ENCODE data around the gene ZMIZ1.
"Not testable (repeated sequence)": the region's sequence is repeated elsewhere in the genome, so short reads cannot be mapped to it uniquely, and the experiment has no call there.

The ZMIZ1 gene

DNA sequence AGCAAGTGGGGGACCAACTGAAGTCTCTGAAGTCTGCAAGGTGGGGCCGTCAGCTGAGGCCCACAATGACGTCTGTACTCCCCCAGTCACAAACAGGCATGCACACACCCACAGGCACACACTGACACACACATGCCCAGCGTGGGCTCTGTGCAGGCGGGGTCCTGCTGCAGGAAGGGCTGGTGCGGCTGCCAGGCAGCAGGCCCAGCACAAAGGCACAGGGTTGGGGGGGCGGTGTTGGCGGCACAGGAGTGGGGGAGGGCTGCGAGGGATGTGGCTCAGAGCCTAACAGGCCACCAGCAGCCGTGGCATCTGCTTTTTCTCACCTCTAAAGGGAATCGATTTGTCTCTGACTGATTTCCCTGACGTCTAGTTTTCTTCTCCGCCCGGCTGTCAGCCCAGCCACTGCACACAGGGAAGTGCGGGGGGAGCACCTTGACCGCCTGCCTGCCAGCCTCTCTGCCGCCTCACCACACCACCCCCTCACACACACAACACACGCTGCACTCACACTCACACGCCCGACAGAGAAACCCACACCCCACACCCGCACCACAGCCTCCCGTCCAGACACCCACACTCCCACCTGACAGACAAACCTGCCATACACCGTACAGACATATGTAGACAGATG lies 43.5 kb upstream of the ZMIZ1 start:
- TF ChIP-seq JUND (IDR thresholded peaks at IDR 0.05; ENCODE audit: low read depth), result no peak
- in situ Hi-C loops (cut with HindIII; ENCODE audit: low pct_unique_long_range_greater_than_20kb, low sequenced_read_pairs), result no loop called here
- DNase-seq (ENCODE audit: low read depth in 1 of 2, low spot score in 1 of 2), result no peak

DNA sequence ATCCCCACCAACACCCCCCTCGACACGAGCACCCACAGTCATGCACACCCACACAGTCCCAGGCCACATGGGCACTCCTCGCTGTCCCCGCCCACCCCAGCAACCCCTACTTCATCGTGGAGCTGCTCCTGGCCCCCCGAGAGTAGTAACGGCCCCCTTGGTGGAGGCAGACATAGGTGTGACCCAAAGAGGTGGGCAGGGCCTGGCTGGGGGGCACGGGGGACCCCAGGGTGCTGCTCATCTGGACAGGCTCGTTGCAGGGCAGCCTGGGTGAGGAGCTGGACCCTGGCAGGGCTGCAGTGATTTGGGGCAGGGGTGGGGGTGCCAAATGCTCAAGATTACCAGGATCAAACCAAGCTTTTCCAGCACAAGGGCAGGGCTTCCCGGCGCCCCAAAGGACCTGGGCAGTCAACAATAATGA lies 42.4 kb upstream of the ZMIZ1 start:
- no peak for DNase-seq (ENCODE audit: low read depth in 1 of 2, low spot score in 1 of 2)
- TF ChIP-seq JUND (IDR thresholded peaks at IDR 0.05; ENCODE audit: low read depth), result no peak
- in situ Hi-C loops (cut with HindIII; ENCODE audit: low pct_unique_long_range_greater_than_20kb, low sequenced_read_pairs), result no loop called here

DNA sequence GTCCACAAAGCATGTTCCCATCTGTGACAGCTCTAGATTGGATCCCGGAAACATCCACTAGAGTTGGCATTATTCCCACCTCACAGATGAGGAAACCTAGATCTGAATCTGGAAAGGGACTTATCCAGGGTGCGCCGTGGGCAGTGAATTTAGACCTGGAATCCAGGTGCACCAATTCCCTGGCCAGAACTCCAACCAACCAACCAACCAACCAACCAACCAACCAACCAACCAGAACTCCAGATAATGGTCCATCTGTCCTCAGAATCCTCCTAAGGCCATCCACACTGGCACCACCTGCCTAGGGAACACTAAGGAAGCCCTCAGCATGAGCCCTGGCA lies 42.0 kb upstream of the ZMIZ1 start:
- TF ChIP-seq JUND (IDR thresholded peaks at IDR 0.05; ENCODE audit: low read depth), result no peak
- in situ Hi-C loops (cut with HindIII; ENCODE audit: low pct_unique_long_range_greater_than_20kb, low sequenced_read_pairs), result no loop called here
- no peak for DNase-seq (ENCODE audit: low read depth in 1 of 2, low spot score in 1 of 2)

DNA sequence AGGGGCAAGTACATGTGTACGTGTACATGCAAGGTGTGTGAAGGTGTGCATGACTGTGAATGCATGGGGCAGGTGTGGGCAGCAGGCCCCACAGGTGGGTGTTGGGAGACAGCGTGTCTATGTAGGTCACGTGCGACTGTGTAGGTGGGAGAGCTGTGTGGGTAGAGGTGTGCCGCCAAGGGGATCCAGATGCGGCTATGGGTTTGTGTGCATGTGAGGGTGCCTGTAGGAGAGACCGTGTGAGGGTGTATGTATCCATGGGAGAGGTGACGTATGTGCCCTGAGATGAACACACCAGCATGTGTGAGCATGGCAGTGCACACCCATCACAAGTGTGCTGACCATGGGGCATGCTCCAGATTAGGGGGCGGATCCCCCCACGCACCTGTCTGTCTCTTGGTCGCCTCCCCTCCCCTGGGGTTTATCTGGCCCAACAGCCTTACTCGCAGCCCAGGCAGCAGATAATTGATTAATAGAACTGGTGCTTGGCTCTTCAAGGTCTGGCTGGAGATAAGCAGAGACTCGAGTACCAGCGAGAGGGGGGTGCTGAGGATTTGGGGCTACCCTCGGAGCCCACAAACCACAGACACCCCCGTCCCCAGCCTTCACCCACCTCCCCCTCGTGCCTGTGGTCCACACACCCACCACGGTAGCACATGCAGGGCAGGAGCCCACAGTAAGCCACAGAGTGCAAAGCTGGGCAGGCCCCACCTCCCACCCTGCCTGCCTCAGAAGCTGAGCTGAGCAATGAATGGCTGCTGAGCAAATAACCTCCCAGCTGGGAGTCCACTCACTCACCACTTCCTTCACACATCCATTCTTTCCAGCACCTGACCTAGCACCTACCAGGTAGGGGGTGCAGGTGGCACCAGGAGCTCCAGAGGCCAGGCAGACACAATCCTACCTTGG lies 41.4 kb upstream of the ZMIZ1 start:
- no peak for DNase-seq (ENCODE audit: low read depth in 1 of 2, low spot score in 1 of 2)
- in situ Hi-C loops (cut with HindIII; ENCODE audit: low pct_unique_long_range_greater_than_20kb, low sequenced_read_pairs), result no loop called here
- TF ChIP-seq JUND (IDR thresholded peaks at IDR 0.05; ENCODE audit: low read depth), result no peak

DNA sequence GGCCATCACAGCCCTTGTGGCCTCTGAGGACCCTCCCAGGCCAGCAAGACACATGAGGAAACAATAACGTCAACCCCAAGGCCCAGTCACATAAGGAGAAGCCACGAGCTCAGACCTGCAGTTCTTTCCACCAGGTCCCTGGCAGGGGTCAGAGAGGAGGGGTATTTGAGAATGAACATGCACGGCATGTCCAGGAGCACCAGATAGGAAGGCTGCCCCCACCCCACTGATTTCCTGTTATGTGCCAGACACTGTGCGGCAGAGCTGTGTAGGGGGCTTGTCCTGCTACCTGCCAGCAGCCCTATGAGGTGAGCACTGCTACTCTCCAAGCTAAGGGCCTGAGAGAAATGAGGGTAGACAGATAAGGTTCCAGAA lies 40.7 kb upstream of the ZMIZ1 start:
- no peak for DNase-seq (ENCODE audit: low read depth in 1 of 2, low spot score in 1 of 2)
- TF ChIP-seq JUND (IDR thresholded peaks at IDR 0.05; ENCODE audit: low read depth), result no peak
- in situ Hi-C loops (cut with HindIII; ENCODE audit: low pct_unique_long_range_greater_than_20kb, low sequenced_read_pairs), result no loop called here

DNA sequence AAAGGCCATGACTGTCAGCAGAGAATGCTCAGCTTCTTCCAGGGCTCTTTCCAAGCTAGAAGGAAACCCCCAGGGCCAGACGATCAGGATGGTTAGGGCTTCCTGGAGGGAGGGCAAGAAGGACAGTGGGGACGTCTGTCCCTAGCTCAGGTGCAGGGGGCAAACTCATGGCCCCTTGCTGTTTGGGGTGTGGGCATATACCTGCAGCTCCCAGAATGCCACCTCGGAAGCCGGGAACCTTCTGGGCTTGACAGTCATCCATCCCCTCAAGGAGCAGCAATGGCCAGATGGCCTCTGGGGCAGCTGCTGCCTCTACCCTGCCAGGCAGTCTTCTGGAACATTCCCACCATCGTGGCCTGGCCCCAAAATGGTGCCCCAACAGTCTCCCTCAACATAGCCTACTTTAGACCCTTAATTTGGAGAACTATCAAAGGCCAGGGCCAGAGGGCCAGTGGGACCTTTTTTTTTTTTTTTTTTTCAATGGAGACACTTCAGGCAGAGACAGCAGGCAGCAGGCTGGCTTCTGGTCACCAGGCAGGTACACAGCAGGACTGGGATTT lies 40.2 kb upstream of the ZMIZ1 start:
- DNase-seq (ENCODE audit: low read depth in 1 of 2, low spot score in 1 of 2), result no peak
- TF ChIP-seq JUND (IDR thresholded peaks at IDR 0.05; ENCODE audit: low read depth), result no peak
- in situ Hi-C loops (cut with HindIII; ENCODE audit: low pct_unique_long_range_greater_than_20kb, low sequenced_read_pairs), result no loop called here

DNA sequence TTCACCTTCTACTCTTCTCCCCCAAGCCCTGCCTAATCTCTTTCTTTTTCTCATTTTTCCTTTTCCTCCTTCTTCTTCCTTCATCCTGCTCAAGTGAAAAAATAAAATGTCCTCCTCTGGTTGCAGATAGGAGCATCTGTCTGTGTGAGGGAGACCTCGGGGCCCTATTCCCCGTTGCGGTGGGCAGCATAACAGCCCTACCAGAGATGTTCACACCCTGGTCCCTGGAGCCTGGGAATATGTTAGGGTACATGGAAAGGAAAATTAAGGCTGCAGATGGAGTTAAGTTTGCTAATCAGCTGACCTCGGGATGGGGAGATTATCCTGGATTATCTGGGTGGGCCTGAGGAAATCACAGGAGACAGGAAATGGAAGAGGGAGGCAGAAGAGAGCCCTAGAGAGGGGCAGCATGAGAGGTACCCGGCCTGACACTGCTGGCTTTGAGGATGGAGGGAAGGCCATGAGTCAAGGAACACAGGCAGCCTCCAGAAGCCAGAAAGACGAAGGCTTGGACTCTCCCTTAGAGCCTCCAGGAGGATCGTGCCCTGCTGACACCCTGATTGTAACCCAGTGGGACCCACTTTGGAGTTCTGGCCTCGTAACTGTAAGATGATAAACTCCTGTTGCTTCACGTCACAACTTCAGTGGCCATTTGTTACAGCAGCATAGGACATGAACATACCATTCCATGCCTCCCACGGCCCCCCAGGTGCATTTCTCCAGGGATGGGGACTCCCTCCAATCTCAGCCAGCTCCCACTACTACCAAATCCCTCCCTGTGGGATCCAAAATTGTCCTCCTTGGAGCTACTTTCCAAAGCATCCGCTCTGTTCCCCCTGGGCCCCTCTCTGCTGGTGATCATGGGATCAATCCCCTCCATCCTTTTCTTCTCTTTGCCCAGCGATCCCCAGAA lies 39.0 kb upstream of the ZMIZ1 start:
- in situ Hi-C loops (cut with HindIII; ENCODE audit: low pct_unique_long_range_greater_than_20kb, low sequenced_read_pairs), result no loop called here
- TF ChIP-seq JUND (IDR thresholded peaks at IDR 0.05; ENCODE audit: low read depth), result no peak
- DNase-seq (ENCODE audit: low read depth in 1 of 2, low spot score in 1 of 2), result no peak

DNA sequence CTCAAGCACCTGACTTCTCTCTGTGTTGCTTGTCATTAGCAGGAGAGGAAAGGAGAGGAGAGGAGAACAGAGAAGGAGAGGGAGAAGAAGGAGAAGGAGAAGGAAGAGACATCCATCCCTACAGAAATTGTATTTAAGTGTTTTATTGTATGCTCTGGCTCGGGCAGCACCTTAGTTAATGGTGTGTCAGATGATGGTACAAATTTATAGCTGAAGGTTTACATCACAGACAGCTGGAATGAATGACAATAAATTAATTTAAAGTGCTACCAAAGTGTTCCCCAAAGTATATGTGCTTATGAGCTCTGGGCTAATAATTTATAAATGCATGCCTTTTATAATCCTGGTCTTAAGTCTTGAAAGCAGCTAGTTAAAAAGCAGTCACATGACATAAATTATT lies 38.1 kb upstream of the ZMIZ1 start:
- in situ Hi-C loops (cut with HindIII; ENCODE audit: low pct_unique_long_range_greater_than_20kb, low sequenced_read_pairs), result no loop called here
- no peak for TF ChIP-seq JUND (IDR thresholded peaks at IDR 0.05; ENCODE audit: low read depth)

DNA sequence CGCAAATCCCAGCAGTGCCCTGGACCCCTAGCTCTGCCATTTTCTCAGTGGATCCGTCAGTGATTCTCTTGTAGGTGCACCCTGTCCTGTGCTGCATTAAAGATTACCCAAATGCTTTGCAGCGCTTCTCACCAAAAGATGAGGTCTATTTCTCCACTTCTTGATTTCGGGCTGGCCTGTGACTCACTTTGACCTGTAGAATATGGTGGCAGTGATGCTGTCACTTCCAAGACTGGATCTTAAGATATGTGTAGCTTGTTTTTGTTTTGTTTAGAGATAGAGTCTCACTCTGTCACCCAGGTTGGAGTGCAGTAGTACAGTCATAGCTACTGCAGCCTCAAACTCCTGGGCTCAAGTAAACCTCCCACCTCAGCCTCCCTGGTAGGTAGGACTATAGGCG lies 37.0 kb upstream of the ZMIZ1 start:
- TF ChIP-seq JUND (IDR thresholded peaks at IDR 0.05; ENCODE audit: low read depth), result no peak
- in situ Hi-C loops (cut with HindIII; ENCODE audit: low pct_unique_long_range_greater_than_20kb, low sequenced_read_pairs), result no loop called here
- DNase-seq (ENCODE audit: low read depth in 1 of 2, low spot score in 1 of 2), result no peak

More for the DNA sequence above, 38.1 kb upstream of the ZMIZ1 start:
- no peak for DNase-seq (ENCODE audit: low read depth in 1 of 2, low spot score in 1 of 2)

DNA sequence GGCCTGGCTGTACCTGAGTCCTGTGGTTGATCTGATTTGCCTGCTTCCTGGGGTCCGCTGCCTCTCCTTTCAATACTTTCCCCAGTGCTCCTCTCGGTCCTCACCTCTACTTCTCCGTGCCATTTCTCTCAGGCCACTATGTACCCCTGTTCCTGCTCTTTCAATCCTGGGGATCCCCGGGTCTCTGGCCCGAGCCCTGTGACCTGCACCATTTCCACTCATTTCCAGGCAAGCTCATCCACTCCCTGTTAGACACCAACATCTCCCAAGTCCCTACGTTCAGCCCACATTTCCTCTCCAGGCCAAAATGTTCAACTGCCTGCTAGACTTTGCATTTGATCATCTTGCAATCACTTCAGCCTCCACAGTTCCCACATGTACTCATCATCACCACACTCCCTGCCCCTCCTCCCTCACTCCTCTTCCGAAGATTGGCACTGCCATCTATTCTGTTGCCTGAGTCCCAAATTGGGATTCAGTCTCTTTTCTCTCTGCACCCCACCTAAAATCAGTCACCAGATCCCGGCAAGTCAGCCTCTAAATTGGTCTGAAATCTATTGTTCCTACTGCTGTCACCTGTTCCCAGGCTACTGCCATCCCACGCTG lies 34.4 kb upstream of the ZMIZ1 start:
- DNase-seq (ENCODE audit: low read depth in 1 of 2, low spot score in 1 of 2), result no peak
- no peak for TF ChIP-seq JUND (IDR thresholded peaks at IDR 0.05; ENCODE audit: low read depth)

DNA sequence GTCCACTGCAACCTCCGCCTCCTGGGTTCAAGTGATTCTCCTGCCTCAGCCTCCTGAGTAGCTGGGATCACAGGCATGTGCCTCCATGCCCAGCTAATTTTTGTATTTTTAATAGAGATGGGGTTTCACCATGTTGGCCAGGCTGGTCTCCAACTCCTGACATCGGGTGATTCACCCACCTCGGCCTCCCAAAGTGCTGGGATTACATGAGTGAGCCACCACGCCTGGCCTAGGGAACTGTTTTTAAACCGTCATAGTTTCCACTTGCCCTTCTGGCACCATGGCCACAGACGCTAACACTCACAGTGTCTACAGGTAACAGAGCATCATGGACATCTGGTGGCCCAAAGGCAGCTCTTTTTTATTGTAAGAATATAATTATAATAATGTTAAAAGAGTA lies 32.4 kb upstream of the ZMIZ1 start:
- DNase-seq (ENCODE audit: low read depth in 1 of 2, low spot score in 1 of 2); in situ Hi-C loops (cut with HindIII; ENCODE audit: low pct_unique_long_range_greater_than_20kb, low sequenced_read_pairs): not testable (repeated sequence)

More for the DNA sequence above, 34.4 kb upstream of the ZMIZ1 start:
- in situ Hi-C loops (cut with HindIII; ENCODE audit: low pct_unique_long_range_greater_than_20kb, low sequenced_read_pairs), result no loop called here
